HEK293 (cell line): ENCODE data around the gene RAB3C.

Experiments used
- CTCF ChIA-PET: fragments of 350-600 bp; formaldehyde crosslinking; extraction: SDS; loops from one replicate; lab custom pipeline; 2021; ENCODE audit warnings: antibody characterized with exemption; lab: Yijun Ruan, JAX
- POLR2A ChIA-PET: fragments of 300-600 bp; formaldehyde crosslinking; extraction: SDS; loops from one replicate; lab custom pipeline; 2020; ENCODE audit warnings: antibody characterized with exemption, inconsistent platforms; lab: Yijun Ruan, JAX
- H3K27ac ChIP-seq: fragments of 200-500 bp; sonication (Bioruptor generic); 2 replicates; pipeline ENCODE4 v1.5.1; 2014; ENCODE audit warnings: low read depth, low read length, control low read depth, inconsistent platforms; ENCODE audit errors: extremely low read depth
- H3K36me3 ChIP-seq, 2 experiments: fragments of 200-500 bp in 1 of 2; sonication (Bioruptor generic) in 1 of 2; 1 replicate in 1 of 2; 2 replicates in 1 of 2; pipeline ENCODE4 v1.5.1; 2014 to 2017; ENCODE audit warnings: inconsistent platforms in 2 of 2, low read length in 2 of 2; ENCODE audit not compliant: control insufficient read depth in 2 of 2, insufficient read depth in 1 of 2
- H3K4me1 ChIP-seq: fragments of 200-500 bp; sonication (Bioruptor generic); 2 replicates; pipeline ENCODE4 v1.5.1; 2014; ENCODE audit warnings: mild to moderate bottlenecking, low read length, inconsistent platforms; ENCODE audit not compliant: control insufficient read depth, insufficient read depth
- H3K4me3 ChIP-seq: 2 replicates; pipeline ENCODE4 v1.5.1; 2011; ENCODE audit warnings: low read depth, mild to moderate bottlenecking, control low read depth, low read length, moderate library complexity
- H3K9me3 ChIP-seq: fragments of 200-500 bp; sonication (Bioruptor generic); 2 replicates; pipeline ENCODE4 v1.5.1; 2014; ENCODE audit warnings: low read depth, low read length, inconsistent platforms; ENCODE audit not compliant: control insufficient read depth, insufficient read depth
- HOXD13 ChIP-seq: sonication (generic); formaldehyde crosslinking; IDR thresholded peaks from 2 replicates; pipeline ENCODE4 v1.8.0; 2022; ENCODE audit warnings: missing genetic modification reagents, borderline replicate concordance
- KLF9 ChIP-seq: fragments of 450-650 bp; formaldehyde crosslinking; IDR thresholded peaks from 2 replicates; pipeline ENCODE4 v1.5.1; 2016; ENCODE audit warnings: missing biosample characterization, missing genetic modification characterization, low read depth
- MZF1 ChIP-seq: fragments of 450-650 bp; formaldehyde crosslinking; IDR thresholded peaks from 2 replicates; pipeline ENCODE4 v1.5.1; 2017; ENCODE audit warnings: missing biosample characterization, missing genetic modification characterization, borderline replicate concordance
- SALL2 ChIP-seq: fragments of 450-650 bp; formaldehyde crosslinking; IDR thresholded peaks from 2 replicates; pipeline ENCODE4 v1.5.0; 2017; ENCODE audit warnings: missing biosample characterization, mild to moderate bottlenecking, missing genetic modification characterization, borderline replicate concordance
- SETDB1 ChIP-seq: IDR thresholded peaks from one replicate; pipeline ENCODE4 v1.6.1; 2017; ENCODE audit warnings: mild to moderate bottlenecking, low read length, moderate library complexity, mixed read lengths; ENCODE audit not compliant: insufficient read length
- SP3 ChIP-seq: fragments of 450-650 bp; formaldehyde crosslinking; IDR thresholded peaks from 2 replicates; pipeline ENCODE4 v1.5.1; 2016; ENCODE audit warnings: missing biosample characterization, missing genetic modification characterization
- TCF7L2 ChIP-seq: IDR thresholded peaks from 2 replicates; pipeline ENCODE4 v1.6.1; 2011; ENCODE audit warnings: low read depth, mild to moderate bottlenecking, inconsistent platforms, low read length, moderate library complexity, borderline replicate concordance
- ZBTB1 ChIP-seq: fragments of 450-650 bp; formaldehyde crosslinking; IDR thresholded peaks from 2 replicates; pipeline ENCODE4 v1.5.1; 2016; ENCODE audit warnings: missing biosample characterization, missing genetic modification characterization
- ZFP37 ChIP-seq: fragments of 450-650 bp; formaldehyde crosslinking; IDR thresholded peaks from 2 replicates; pipeline ENCODE4 v1.5.1; 2016; ENCODE audit warnings: missing biosample characterization, missing genetic modification characterization
- ZNF133 ChIP-seq: fragments of 450-650 bp; formaldehyde crosslinking; IDR thresholded peaks from 2 replicates; pipeline ENCODE4 v1.5.1; 2016; ENCODE audit warnings: missing biosample characterization, missing genetic modification characterization
- ZNF239 ChIP-seq: fragments of 450-650 bp; formaldehyde crosslinking; IDR thresholded peaks from 2 replicates; pipeline ENCODE4 v1.5.1; 2016; ENCODE audit warnings: missing biosample characterization, missing genetic modification characterization
- ZNF426 ChIP-seq: fragments of 450-650 bp; formaldehyde crosslinking; IDR thresholded peaks from 2 replicates; pipeline ENCODE4 v1.5.1; 2017; ENCODE audit warnings: missing biosample characterization, missing genetic modification characterization, mild to moderate bottlenecking, inconsistent platforms, moderate library complexity
- ZNF530 ChIP-seq: fragments of 450-650 bp; formaldehyde crosslinking; IDR thresholded peaks from 2 replicates; pipeline ENCODE4 v1.5.1; 2016; ENCODE audit warnings: low read depth, missing biosample characterization, missing genetic modification characterization
- ZNF600 ChIP-seq: fragments of 450-650 bp; formaldehyde crosslinking; IDR thresholded peaks from 2 replicates; pipeline ENCODE4 v1.5.1; 2016; ENCODE audit warnings: missing biosample characterization, missing genetic modification characterization
- ZNF623 ChIP-seq: fragments of 450-650 bp; formaldehyde crosslinking; IDR thresholded peaks from 2 replicates; pipeline ENCODE4 v1.5.1; 2016; ENCODE audit warnings: missing biosample characterization, missing genetic modification characterization
- ZNF629 ChIP-seq: fragments of 450-650 bp; formaldehyde crosslinking; IDR thresholded peaks from 2 replicates; pipeline ENCODE4 v1.5.1; 2017; ENCODE audit warnings: missing biosample characterization, missing genetic modification characterization
- ZNF664 ChIP-seq: fragments of 450-650 bp; formaldehyde crosslinking; IDR thresholded peaks from 2 replicates; pipeline ENCODE4 v1.5.1; 2016; ENCODE audit warnings: missing biosample characterization, missing genetic modification characterization
- ZNF747 ChIP-seq: fragments of 450-650 bp; formaldehyde crosslinking; IDR thresholded peaks from 2 replicates; pipeline ENCODE4 v1.5.1; 2016; ENCODE audit warnings: missing biosample characterization, missing genetic modification characterization
- ZNF776 ChIP-seq: fragments of 450-650 bp; formaldehyde crosslinking; IDR thresholded peaks from 2 replicates; pipeline ENCODE4 v1.5.0; 2017; ENCODE audit warnings: missing biosample characterization, missing genetic modification characterization, borderline replicate concordance
- ZNF777 ChIP-seq: fragments of 450-650 bp; formaldehyde crosslinking; IDR thresholded peaks from 2 replicates; pipeline ENCODE4 v1.5.1; 2017; ENCODE audit warnings: missing biosample characterization, missing genetic modification characterization, borderline replicate concordance
- ZSCAN16 ChIP-seq: fragments of 450-650 bp; formaldehyde crosslinking; IDR thresholded peaks from 2 replicates; pipeline ENCODE4 v1.5.1; 2016; ENCODE audit warnings: missing biosample characterization, missing genetic modification characterization
- TF ChIP-seq, protein P1 (sequence below): fragments of 450-650 bp; formaldehyde crosslinking; IDR thresholded peaks from 2 replicates; pipeline ENCODE4 v1.5.1; 2016; ENCODE audit warnings: missing biosample characterization, missing genetic modification characterization
- TF ChIP-seq, protein P2 (sequence below): fragments of 450-650 bp; formaldehyde crosslinking; IDR thresholded peaks from 2 replicates; pipeline ENCODE4 v1.5.1; 2016; ENCODE audit warnings: missing biosample characterization, missing genetic modification characterization, borderline replicate concordance
- TF ChIP-seq, protein P3 (sequence below): fragments of 450-650 bp; formaldehyde crosslinking; IDR thresholded peaks from 2 replicates; pipeline ENCODE4 v1.5.1; 2017; ENCODE audit warnings: missing biosample characterization, missing genetic modification characterization

RAB3C gene

DNA sequence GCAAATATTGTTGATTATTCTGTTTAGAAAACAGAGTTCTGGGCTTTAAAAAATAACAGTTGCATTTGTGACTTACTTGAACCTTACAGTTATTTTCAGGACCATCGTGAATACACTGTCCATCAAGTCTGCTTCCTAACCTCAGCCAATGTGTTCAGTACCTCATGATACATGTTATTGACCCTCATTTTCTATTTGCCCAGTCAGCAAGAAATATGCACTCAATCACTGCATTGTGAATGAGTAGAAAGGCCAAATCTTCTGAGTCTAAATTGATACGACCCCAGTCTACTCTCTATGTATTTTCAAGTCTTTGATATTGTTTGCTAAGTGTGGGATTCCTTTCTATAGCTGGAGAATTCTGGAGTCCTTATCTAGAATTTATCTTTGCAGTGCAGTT, 156.2 kb downstream of the RAB3C start:
- Histone ChIP-seq H3K4me1 (no peaks in the 10 kb centered on the region), H3K4me3 (no peak overlapping the region), H3K9me3 (no peaks in the 10 kb centered on the region), H3K36me3 (no peaks in the 10 kb centered on the region), H3K27ac (no peak overlapping the region)
- ChIA-PET CTCF (interaction anchor here (1.8 kb wide), 1 partner anchor 11 kb away, joined by 4 read pairs; no protein-coding TSS in a partner anchor), POLR2A (no interaction called here)
- TF ChIP-seq KLF9 (tag by site-specific recombination): no peak
- TF ChIP-seq ZFP37 (tag by site-specific recombination): no peak
- TF ChIP-seq, protein P1, sequence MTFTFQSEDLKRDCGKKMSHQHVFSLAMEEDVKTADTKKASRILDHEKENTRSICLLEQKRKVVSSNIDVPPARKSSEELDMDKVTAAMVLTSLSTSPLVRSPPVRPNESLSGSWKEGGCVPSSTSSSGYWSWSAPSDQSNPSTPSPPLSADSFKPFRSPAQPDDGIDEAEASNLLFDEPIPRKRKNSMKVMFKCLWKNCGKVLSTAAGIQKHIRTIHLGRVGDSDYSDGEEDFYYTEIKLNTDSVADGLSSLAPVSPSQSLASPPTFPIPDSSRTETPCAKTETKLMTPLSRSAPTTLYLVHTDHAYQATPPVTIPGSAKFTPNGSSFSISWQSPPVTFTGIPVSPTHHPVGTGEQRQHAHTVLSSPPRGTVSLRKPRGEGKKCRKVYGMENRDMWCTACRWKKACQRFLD (tag by site-specific recombination): no peak
- no peak for TF ChIP-seq ZNF623 (tag by site-specific recombination)
- TF ChIP-seq ZNF426 (tag by site-specific recombination): no peak
- TF ChIP-seq ZNF776 (tag by site-specific recombination): no peak
- TF ChIP-seq ZNF133 (tag by site-specific recombination): no peak
- no peak for TF ChIP-seq ZSCAN16 (tag by site-specific recombination)
- TF ChIP-seq SP3: no peak
- no peak for TF ChIP-seq ZNF747 (tag by site-specific recombination)
- no peak for TF ChIP-seq HOXD13
- TF ChIP-seq ZNF239 (tag by site-specific recombination): no peak
- TF ChIP-seq ZNF664 (tag by site-specific recombination): no peak
- TF ChIP-seq ZNF629 (tag by site-specific recombination): no peak
- TF ChIP-seq, protein P2, sequence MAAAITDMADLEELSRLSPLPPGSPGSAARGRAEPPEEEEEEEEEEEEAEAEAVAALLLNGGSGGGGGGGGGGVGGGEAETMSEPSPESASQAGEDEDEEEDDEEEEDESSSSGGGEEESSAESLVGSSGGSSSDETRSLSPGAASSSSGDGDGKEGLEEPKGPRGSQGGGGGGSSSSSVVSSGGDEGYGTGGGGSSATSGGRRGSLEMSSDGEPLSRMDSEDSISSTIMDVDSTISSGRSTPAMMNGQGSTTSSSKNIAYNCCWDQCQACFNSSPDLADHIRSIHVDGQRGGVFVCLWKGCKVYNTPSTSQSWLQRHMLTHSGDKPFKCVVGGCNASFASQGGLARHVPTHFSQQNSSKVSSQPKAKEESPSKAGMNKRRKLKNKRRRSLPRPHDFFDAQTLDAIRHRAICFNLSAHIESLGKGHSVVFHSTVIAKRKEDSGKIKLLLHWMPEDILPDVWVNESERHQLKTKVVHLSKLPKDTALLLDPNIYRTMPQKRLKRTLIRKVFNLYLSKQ (tag by site-specific recombination): no peak
- no peak for TF ChIP-seq ZNF530 (tag by site-specific recombination)
- no peak for TF ChIP-seq SALL2 (tag by site-specific recombination)
- no peak for TF ChIP-seq ZBTB1

DNA sequence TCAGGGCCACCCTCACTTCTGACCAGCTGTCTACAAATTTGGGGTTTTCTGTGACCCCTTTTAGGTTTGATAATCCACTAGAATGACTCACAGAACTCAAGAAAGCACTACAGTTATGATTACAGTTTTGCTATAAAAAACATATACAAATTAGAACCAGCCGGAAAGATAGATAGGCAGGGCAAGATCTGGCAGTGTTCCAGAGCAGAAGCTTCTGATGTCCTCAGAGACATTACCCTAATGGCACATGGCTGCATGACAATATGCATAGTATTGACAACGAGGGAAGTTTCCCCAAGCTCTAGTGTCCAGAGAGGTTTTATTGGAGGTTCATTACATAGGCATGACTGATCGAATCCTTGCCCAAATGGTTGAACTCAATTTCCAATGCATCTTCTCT, 158.1 kb downstream of the RAB3C start:
- no peaks in the 10 kb centered on the region for H3K4me1 ChIP-seq
- TF ChIP-seq, protein P3, sequence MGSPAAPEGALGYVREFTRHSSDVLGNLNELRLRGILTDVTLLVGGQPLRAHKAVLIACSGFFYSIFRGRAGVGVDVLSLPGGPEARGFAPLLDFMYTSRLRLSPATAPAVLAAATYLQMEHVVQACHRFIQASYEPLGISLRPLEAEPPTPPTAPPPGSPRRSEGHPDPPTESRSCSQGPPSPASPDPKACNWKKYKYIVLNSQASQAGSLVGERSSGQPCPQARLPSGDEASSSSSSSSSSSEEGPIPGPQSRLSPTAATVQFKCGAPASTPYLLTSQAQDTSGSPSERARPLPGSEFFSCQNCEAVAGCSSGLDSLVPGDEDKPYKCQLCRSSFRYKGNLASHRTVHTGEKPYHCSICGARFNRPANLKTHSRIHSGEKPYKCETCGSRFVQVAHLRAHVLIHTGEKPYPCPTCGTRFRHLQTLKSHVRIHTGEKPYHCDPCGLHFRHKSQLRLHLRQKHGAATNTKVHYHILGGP (tag by site-specific recombination): no peak
- TF ChIP-seq SETDB1 (no peak), TCF7L2 (no peak), ZNF600 (tag by site-specific recombination) (no peak), MZF1 (tag by site-specific recombination) (no peak), ZNF777 (tag by site-specific recombination) (no peak)
- H3K36me3 ChIP-seq: no peaks in the 10 kb centered on the region
- ChIA-PET POLR2A (no interaction called here), CTCF (no interaction called here)
- no peak overlapping the region for H3K4me3 ChIP-seq
- no peak overlapping the region for H3K27ac ChIP-seq
- H3K9me3 ChIP-seq: no peaks in the 10 kb centered on the region
